K562 treated with DMSO at 1 percent for 48 hours (cell line): Measurements from ENCODE around the gene NPSR1. TPM values are rescaled to one million over a fixed set of nuclear protein-coding genes. Genes with fewer than 3 reads are reported as not detected.

Experiments
- total RNA-seq: library from RNA; unstranded; fragments of 300-600 nt; gene quantifications from 2 replicates; pipeline ENCODE4 v1.2.3, GENCODE V29; 2022; ENCODE audit warnings: low replicate concordance; ENCODE audit errors: extremely low read depth

NPSR1 gene
- total RNA-seq, result not detected in 2 replicates

GRCh38 chr7:34657632-34658268 is at the start of gene NPSR1:
TSS of gene NPSR1 (plus strand) at chr7:34658218. CDS start at chr7:34658413, 195 bp downstream.

